NCI-H2196 (cell line): Measurements from ENCODE around the gene FABP7.

Source experiments
- DNase-seq: peaks from one replicate; lab custom pipeline; 2025; ENCODE audit not compliant: unreplicated experiment; lab: John Stamatoyannopoulos, UW

Gene FABP7

DNA sequence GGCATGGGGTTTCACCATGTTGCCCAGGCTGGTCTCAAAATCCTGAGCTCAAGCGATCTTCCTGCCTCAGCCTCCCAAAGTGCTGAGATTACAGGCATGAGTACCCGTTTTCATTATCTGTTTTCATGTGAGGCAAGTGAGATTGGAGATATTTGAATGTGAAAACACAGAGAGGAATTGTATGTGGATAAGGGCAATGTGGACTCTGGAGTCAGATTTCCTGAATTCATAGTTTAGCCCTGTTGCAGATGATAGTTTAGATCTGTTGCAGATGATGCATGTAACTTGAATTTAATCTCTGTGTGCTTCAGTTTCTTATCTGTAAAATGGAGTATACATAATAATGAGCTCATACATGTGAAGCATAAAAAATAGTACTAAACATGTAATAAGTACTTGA lies 13.2 kb downstream of the FABP7 start:
- DNase-seq, result no peak

DNA sequence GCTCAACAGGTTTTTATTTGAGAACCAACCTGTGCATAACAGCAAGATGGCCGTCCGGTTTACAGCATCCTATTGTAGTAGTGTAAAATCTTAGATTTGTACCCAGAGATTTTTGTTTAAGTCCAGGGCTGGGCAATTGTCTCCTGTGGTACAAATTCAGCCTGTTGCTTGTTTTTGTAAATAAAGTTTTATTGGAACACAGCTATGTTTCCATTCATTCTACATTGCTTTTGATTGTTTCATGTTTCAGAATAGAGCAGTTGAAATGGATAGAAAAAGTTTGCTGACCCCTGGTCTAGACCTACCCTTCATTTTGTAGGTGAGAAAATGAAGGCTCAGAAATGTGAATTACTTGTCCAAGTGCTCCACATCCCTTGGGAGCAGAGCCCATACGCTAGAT lies 18.0 kb downstream of the FABP7 start:
- DNase-seq, result no peak

DNA sequence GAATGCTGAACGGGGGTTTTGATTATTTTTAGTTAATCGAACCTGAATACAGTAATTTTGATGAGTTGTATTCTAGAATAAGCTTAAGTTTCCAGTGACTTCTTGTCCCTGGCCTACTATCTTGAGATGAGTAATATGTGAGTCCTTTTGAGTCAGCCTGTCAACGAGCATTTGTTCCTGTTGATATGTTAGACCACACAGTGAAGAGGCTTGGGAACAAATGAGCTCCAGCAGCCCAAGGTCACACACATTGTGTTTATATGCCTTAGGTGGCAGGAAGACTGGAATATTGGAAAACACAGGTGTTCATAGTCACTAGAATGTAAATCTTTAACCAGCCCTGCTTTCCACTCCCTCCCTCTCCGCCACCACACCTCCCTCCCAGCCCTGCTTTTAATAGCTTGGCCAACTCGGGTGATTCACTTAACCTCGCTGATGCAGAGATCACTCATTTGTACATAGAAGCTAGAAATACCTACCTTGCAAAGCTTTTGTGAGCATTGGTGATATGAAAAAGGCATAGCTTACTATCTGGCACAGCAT lies 18.7 kb downstream of the FABP7 start:
- no peak for DNase-seq

DNA sequence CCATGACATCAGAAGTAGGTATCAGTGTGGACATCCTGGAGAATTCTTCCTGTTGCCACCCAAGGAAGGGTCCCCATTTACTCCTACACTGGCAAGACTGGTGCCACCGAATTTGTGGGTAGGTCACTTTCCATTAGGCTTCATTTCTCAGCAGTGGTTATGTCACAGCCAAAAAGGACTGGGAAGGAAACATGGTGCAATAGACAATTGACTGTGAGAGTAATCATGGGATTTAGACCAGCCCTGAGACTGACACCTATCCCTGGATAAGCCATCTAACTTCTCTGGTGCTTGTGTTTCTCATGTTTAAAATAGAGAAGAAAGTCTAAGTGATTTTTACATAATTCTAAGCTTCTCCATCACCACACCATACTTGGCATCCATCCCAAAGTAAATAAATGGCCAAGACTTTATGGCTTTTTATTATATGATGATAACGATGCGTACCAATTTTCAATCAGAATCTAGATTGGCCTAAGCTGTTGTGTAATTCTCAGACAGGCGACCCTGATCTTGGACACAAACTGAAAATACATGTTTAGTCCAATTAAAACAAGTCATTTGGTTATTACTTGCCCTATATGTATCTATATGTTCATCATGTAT lies 19.7 kb downstream of the FABP7 start:
- DNase-seq, result no peak

DNA sequence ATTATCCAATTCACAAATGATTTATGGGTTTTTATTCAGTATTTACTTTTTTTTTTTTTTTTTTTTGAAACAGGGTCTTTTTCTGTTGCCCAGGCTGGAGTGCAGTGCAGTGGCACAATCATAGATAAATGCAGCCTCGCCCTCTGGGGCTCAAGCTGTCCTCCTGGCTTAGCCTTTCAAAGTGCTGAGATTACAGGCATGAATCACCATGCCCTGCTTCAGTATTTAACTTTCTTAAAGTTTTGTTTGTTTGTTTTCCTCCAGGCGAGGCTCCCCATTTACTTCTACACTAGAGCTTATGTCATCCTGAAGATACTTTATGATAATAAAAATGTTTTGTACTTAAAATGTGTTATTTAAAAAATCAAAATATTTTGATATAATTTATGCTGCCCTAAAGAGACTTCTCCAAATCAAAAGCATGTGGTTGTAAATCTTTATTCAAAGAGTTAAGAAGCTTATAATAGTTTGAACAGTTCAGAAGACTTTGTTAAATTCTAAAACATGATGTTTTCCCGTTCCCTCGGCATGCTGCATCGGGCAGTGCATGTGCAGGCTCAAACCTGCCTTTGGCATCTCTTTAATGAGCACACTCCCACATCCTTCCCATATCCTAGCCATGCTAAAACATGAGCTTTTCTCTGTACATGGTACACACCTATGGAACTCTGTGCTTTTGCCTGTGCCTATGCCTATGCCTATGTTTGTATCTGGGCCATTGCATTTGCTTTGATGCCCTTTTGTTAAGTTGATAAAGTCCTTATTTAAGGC lies 20.6 kb downstream of the FABP7 start:
- DNase-seq, result no peak

DNA sequence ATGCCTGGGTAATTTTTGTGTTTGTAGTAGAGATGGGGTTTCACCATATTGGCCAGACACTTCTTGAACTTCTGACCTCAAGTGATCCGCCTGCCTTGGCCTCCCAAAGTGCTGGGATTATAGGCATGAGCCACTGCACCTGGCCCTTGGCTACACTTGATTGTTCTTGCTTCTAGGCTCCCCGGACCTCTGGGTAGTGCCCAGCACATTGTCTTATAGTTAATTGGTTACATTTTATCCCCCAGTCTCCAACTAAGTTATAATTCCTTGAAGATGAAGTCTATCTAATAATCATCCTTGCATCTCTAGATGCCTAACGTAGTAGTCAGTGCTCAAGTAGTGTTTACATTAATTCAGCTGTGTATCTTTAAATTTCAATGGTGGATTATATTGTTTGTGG lies 21.4 kb downstream of the FABP7 start:
- no peak for DNase-seq

DNA sequence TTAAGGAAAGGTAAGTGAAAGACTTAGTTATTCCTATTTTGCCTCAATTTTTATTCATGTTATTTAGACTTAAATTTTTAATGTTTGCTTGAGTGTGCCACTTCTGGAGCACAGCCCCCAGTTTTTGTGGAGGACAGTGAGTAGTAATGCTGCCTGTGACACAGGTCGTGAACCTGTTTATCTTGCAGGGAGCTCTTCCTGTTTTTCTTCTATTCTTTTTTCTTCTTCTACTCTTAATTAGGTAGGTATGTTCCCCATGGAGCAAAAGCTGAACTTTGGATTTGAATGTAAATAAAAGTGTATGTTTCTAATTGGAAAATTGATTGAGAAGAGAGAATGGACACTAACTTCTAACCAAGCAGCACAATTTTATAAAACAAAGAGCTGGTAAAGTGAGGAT lies 21.9 kb downstream of the FABP7 start:
- DNase-seq, result no peak

DNA sequence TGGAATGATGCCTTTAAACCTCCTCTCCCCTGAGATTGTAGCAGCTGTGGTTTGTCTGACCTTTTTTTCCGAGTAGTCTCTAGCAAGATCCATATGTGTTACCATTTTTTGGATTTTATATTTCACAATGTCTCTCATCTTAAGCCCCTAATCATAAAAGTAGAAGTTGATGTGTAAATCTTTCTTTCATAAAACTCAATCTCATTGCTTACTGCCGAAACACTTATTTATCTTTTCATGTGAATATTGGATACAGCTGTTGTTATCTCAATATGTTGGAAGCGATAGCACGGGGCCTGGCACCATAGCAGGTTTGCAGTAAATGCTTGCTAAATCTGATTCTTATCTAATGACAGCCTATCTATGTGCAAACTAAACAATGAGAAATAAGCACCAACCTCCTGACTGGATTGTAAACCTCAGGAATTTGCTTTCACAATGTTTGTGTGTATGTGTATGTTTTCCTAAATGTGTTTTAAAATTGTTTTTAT lies 23.7 kb downstream of the FABP7 start:
- no peak for DNase-seq

DNA sequence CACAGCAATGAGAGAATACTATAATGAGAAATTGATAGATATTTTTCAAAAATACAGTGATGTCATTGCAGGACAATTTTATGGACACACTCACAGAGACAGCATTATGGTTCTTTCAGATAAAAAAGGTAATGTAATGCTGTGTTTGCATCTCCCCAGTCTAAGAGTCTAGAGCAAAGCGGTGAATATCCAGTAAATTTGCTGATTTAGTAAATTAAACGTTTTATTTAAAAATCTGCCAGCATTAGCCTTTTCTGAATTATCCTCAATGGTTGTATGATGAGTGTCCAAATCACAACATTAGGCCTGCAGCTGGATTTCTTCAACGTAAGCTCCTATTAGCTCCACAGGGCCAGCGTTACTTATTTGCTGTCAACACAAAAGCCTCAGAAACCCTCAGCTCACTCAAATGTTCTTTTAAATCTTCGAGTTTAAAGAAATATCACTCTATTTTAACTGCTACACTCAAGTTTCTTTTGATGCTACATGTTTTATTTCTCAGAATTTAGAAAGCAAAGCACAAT lies 25.5 kb downstream of the FABP7 start:
- DNase-seq, result no peak

DNA sequence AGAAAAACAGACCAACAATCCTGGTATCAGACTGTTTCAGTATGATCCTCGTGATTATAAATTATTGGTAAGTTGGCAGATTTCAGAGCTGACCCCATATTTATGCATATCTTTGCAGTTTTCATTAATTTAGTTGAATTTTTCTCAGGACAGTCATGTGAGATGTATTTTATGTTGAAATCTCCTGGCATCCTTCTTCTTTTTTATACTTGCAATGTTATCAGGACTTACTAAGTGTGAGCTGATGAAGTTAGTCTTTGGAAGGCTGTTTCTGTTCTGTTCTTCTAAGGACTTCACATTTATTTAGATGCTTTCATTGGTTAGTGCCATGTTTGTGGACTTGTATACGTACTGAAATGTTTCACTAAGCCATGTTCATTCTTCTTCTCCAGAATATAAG lies 26.8 kb downstream of the FABP7 start:
- no peak for DNase-seq

DNA sequence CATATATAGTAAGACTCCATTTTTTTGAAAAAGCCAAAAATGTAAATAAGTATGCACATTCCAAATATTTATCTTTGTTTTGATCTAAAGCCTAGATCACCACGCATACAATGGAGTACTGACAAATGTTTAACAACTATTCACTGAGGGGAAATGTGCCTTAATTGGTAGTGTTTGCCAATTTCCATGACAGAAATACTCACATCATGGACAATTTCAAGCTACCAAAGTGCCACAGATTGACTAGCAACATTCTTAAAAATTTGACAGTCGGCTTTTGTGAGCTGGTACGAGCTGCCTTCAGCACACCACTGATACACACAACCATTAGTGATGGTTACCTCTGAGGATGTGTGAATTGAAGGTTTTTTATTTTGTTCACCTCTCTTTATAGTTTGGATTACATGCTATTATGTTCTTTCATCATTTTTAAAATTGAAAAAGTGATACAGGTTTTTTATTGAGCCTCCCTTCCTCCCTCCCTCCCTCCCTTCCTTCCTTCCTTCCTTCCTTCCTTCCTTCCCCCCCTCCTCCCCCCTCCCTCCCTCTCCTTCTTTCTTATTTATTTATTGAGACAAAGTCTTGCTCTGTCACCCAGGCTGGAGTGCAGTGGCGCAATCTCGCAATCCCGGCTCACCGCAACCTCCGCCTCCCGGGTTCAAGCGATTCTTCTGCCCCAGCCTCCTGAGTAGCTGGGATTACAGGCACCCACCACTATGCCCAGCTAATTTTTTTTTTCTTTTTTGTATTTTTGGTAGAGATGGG lies 28.8 kb downstream of the FABP7 start:
- no peak for DNase-seq

DNA sequence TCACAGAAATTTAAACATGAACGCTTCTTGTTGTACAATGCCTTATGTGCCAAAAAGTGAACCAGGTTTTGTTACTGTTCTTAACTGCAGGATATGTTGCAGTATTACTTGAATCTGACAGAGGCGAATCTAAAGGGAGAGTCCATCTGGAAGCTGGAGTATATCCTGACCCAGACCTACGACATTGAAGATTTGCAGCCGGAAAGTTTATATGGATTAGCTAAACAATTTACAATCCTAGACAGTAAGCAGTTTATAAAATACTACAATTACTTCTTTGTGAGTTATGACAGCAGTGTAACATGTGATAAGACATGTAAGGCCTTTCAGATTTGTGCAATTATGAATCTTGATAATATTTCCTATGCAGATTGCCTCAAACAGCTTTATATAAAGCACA lies 29.5 kb downstream of the FABP7 start:
- no peak for DNase-seq

DNA sequence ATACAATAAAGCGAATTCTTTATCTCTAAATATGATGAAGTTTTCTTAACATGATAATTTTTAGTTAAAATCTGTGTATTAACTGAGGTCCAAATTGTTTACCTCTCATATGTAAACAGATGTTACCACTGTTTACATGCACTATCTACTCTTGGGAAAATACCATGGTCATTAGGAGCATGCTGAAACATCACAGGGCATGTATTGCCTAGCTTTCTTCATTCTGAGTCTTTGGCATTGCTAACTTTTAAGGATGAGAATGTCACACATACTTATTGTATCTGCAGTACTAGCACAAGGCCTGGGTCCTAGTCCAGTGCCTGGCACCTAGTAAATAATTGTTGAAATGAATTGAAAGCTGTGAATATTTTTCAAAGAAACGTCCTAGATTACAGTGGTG lies 30.2 kb downstream of the FABP7 start:
- no peak for DNase-seq

DNA sequence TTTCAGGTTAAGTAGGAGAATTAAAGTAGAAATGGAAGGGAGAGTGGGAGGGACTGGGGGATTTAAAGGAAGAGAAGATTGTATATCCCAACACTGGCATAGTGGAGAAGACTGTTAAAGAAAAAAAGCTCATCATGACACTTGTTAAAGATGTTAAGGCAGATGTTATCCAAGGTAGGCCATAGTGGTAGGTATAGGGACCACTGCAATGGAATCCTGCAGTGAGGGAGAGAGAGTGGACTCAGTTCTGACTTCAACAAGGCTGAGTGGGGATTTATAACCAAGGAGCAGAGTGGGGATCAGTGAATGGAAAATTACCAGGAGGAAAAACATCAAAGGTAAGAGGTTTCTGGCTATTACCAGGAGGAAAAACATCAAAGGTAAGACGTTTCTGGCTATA lies 30.7 kb downstream of the FABP7 start:
- no peak for DNase-seq

DNA sequence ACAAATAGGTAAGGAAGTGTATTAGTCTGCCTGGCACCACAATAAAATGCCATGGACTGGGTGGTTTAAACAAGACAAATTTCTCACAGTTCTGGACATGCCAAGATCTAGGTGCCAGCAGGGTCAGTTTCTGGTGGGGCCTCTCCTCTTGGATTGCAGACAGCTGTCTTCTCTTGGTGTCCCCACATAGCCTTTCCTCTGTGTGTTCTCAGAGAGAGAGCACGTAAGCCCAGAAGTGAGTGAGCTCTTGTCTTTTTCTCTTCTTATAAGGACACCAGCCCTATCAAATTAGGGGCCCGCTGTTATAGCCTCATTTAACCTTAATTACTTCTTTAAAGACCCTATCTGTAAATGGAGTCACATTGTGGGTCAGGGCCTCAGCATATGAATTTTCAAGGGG lies 37.8 kb downstream of the FABP7 start:
- DNase-seq, result no peak

DNA sequence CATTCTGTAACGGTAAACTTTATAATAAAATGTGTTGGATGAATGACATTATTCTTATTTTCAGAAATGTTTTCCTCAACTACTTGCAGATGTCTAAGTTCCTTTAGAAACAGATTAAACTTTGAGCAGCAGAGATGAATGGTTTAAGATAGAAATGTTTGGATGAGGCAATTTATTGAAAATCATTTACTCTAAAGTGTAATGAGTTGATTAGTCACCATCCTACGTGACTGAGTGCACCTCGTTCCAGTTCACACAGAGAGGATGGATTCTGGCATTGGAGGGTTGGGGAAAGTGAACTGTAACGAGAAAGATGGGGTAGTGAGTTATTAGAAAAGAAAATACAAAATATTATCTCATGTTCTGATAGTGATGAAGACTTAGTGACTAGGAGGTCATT lies 38.2 kb downstream of the FABP7 start:
- DNase-seq, result no peak

DNA sequence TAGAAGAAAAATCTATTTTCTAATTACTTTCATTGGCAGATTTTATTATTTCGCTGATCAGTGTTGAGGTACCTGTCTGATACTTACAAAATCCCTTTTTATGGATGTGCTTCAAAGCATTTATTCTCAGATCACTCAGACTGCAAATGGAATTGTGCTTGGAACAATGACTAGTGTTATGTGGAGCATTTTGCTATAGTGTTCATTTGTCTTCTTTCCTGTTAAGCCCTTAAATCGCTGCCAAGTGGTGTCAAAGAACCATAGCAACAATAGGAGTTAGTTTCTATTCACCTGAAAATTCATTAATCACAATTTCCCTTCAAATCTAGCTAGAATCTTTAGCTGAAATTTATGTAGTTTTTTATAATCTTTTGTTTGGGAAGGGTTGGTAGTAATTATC lies 39.4 kb downstream of the FABP7 start:
- DNase-seq, result no peak

DNA sequence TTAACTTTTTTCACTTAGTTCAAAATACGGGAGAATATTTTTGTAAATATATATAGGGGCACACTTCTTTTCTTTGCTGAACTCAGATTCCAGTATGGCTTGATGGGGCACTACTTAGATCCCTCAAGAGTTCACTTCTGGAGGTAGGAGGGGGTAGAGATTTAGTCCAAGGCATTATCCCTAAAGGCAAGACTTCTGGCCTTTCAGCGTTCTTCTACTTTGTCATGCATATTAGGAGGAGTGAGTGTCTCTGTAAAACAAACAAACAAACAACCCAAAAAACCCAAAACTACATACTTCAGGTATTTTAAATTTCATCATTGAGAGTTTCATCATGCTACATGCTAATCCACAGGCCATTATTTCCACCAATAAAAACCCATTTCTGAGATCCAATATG lies 41.6 kb downstream of the FABP7 start:
- DNase-seq, result no peak

DNA sequence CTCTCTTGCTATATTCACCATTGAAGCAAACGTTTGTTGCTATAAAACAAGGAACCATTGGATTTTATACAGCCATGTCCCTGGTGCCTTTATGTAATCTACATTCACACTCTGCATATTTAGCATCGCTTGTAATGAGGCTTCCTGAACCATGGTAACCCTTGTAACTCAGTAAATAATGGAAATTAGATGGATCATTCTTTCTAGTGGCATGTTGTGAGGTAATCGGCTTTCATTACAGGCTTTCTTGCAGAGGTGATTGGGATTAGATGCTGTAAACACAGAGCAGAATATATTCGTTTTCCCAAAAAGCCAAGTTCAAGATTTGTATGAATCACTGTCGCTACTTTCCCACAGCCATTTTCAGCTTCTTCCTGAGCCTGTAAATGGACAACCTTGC lies 45.6 kb downstream of the FABP7 start:
- DNase-seq, result no peak

DNA sequence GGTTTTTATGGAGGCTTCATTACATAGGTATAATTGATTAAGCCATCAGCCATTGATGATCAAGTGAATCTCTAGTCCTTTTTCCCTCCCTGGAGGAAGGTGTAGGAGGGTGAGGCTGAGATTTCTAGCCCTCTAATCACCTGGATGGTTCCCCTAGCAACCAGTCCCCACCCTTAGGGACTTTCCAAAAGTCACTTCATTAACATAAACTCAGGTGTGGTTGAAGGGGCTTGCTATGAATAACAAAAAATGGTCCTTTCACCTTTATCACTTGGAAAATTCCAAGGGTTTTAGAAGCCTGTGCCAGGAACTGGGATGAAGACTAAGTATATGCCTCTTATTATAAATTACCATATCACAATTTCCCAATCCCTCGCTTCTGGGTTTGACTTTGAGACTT lies 49.9 kb downstream of the FABP7 start:
- no peak for DNase-seq

DNA sequence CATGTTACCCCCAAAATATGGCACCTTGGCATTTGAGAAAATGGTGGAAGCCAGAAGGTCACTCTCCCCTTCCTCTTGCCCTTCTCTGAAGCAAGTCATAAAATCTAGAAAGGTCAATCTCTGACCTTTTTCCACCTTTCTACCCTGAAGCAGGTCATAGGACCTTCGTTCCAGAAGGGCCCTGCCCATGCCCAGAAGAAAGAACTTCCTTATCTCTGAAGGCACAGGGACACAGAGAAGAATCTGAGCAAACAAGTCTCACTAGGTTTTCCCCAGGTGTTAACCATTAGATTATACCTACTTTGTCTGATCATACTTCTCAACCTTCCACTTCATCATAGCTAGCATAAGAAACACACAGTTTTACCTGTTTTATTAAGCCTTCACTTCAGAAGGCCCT lies 52.0 kb downstream of the FABP7 start:
- DNase-seq, result no peak

DNA sequence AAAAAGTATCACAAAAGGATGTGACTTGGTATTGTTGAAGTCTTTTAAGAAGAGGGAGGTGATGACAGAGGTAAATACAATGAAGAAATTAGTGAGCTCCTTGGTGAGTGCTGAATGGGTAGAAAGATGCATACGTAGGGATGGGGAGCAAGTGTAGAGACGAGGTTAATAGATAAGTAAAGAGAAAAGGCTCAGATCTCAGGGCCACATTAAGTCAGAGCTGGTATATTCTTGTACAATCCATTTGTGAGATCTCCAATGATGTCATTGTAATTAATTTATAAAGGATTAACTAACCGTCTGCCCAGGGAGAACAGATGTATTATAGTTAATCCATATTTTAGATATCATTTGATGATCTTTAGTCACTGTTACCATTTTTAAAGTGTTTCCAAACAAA lies 52.9 kb downstream of the FABP7 start:
- DNase-seq, result no peak
